GM19035 (cell line): ENCODE data around the gene NELL2.

Experiments
- ATAC-seq: cut with Tn5 transposase; IDR thresholded peaks from one replicate; pipeline ENCODE4 v1.9.1; 2021; ENCODE audit not compliant: unreplicated experiment

NELL2 gene

DNA sequence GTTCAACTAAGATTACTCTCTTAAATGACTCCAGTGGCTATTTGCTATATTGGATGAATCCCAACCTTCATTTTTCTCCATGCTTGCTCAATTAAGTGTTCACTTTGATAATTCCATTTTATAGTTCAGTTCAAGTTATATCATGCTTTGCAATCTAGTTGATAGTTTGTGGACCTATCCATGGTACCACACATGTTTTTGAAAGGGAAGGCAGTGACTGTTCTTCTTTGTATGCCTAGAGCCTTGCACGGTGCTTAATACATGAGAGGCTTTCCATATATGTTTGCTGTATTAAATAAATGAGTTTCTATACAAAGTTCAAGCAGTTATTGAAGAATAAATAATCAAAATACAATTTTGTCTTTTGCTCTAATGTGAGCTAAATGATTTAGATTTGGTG, 391.3 kb downstream of the NELL2 start:
- ATAC-seq: no peak

DNA sequence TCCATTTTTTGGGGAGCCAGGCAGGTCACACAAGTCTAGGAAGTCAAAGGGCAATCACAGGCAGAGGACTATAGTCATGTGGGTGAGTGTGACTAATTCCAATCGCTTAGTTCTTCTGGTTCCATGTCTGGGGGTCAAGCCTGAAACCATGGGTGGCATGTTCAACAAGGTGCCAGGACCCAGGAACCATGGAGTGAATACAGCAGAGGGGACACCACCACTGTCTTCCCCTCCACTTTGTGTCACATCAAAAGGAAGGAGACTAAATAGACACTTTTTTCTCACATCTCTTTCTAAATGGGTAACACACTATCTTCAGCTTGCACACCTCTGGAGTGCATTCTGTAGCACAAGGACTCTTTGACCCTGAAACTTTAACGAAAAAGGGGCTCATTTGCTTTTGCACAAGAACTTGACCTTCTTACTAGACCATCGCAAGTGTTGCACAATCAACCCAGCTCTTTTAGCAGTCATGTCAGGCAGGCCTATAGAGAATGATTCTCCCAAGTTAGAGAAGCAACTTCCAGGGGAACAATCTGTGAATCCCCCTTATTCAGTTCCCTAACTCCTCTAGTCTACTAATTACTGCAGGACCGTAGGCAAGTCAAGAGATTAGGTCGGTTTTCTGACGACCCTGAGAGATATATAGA, 398.7 kb downstream of the NELL2 start:
- no peak for ATAC-seq

DNA sequence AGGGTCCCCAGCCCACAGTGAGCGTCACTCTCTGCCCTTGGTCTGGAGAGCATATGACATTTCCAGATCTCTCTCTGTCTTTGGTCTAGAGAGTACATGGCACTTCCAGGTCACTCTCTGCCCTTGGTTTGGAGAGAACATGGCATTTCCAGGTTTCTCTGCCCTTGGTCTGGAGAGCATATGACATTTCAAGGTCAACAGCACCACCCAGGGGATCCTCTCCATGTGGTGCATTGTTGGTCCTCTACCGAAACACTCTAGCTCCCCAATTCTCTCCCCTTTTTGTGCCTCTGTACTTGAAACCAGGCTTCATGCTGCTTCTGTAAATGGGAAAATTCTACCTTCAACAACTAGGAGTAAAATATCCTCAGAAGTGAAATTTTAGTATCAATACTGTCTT, 399.4 kb downstream of the NELL2 start:
- ATAC-seq: no peak

DNA sequence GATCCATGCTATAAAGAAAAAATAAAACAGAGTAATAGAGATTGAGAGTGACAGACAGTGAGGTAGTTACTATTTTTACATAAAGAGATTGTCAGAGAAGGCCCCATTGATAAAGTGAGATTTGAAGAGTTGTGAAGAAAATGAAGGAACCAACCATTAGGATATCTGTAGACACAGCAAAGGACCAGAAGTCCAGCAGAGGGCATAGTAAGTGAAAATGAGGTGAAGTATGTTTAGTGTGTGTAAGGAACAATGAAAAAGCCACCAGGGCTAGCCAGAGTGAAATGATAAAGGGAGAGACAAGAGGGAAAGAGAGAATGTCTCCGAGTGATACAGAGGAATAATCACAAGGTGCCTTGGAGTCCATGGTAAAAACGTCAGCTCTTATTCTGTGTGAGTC, 411.0 kb downstream of the NELL2 start:
- no peak for ATAC-seq

DNA sequence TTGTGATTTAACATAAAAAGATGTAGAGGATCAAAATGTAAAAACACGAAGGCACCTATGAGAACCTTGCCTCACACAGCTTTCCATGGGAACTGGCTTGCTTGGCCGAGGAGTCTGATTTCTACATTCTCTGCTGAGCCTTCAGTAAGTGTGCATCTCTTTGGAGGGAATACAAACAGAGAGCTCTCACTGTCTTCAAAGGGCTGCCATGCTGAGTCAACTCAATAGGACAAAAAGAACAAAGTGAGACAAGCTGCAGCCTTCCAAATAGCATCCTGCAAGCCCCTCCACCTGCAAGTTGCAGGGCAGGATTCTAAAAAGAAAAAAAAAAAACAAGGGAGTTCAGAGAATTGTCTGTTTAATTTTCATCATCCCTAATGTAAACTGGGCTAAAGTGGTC, 411.9 kb downstream of the NELL2 start:
- ATAC-seq: no peak

DNA sequence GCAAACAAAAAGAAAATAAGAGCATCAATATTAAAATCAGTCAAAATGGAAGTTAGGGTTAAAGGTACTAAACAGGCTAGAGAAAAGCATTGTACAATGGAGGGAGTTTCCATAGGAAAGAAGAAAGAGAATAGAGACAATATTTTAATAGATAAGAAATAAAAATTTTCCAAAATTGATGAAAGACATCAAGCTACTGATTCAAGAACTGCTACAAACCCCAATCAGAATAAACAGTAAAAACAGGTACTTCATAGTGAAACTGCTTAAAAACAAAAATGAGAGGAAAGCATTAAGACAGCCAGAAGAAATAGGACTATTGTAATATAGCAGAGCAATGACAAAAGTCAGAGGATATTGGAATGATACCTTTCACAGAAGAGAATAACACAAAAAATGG, 413.4 kb downstream of the NELL2 start:
- ATAC-seq: no peak

DNA sequence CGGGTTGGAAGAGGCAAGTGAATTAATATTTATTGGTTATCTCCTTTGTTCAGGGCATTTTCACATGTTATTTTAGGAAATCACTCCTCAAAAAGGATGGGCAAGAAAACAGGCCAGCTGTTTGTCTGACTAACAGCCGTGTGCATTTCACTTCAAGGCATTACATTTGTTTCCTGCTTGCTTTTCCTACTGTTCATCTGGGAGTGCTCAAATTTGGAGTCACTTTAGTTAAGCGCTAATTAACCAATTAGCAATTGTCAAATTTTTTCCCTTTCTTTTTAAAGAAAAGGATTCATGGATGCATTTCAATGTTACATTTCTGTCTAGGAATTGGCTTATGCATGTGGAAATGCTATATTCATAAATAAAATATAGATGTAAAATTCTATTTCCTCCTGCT, 415.9 kb downstream of the NELL2 start:
- ATAC-seq: no peak

DNA sequence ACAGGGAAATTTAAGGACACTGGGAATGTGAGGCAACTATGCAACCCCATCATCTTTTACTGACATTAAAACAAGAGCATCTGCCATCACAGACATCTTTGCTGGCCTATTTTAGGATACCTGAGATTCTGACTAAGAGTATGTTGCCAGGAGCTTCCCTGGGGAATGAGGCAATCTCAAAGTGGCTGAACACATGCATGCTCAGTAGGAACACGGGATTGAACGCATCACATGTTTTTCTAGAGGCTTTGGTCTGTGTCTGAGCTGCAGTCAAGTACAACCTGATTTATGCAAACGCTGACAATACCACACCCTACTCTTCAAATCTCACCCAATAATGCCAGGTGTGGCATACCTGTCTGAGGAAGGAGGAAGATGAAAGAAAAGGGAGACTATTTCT, 416.5 kb downstream of the NELL2 start:
- ATAC-seq: no peak
